Measurements from ENCODE around the gene NKG7.

The NKG7 gene

DNA sequence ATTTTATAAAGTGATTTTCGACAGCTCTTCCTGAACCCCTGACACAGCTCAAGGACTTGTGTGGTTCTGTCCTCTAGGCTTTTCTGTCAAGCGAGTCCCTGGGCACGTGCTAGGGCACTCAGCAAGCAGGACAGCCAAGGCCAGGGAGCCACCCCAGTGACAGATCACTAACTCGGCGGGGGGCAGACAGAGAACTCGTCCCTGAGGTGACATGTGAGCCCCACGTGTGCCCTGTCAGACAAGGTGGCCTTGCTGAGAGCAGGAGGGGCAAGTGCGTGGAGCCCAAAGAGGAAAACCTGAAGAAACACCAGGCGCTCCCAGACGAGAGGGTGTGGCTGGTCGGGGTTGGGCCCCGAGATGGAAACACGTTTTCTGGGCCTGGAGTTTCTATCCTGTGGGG lies 11.2 kb downstream of the NKG7 start:
- DNase-seq (ENCODE audit: low read depth), result no peak

DNA sequence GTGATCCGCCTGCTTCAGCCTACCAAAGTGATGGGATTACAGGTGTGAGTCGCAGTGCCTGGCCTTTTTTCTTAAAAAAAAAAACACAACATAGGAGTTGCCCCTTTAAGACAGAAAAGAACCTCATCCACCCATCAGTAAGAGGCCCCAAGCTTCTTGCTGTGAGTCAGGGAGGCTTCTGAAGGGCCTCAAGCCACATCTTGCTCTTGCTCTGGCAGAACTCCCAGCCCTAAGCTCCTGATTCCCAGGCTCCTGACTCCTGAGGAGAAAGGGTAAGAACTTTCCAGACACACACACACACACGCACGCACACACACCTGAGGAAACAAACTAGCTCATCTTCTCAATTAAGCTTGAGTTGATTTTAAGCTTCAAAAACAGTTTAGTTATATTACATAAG lies 13.2 kb downstream of the NKG7 start:
- DNase-seq (ENCODE audit: low read depth), result peak; percentile 81

DNA sequence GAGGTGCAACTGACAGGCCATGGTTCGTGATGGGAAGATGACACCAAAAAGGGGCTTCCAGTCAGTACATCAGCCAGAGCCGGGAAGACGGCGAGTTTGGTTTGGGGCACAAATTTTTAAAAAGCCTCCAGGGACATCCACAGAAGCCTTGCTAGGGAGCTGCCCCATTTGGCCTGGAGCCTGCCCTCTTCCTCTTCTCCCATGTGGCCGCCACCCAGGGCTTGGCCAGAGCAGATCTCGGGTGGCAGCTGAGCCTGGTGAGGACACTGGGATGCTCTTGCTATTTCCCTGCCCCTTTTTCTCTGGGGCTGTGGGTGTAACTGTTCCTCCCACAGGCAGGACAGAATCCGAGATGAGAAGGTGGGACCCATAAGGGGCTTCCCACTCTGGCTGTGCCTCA lies 14.5 kb downstream of the NKG7 start:
- DNase-seq (ENCODE audit: low read depth), result no peak

DNA sequence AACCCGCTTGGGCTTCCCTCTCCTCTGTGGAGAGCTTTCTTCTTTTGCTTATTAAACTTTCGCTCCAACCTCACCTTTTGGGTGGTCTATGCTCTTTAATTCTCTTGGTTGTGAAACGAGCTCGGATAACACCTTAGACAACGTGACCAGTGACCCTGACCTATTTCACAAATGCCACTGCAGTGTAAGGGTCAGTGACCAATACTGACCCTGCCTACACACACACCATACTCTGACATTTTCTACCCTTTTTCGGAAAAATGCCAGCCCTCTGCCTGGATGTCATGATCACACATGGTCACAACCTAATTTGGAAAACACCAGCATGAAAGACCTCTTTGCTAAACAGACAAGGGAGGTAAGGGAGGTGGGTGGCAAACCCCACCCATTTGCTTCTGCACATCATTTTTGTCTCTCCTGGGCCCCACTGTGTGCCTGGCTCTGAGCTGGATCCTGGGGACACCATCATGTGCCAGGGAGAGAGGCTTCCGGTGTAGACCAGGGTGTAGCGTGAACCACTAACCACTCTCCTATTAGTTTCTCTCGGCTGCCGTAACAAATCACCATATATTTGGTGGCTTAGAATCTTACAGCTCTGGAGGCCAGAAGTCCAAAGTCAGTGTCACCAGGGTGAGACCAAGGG lies 16.2 kb downstream of the NKG7 start:
- DNase-seq (ENCODE audit: low read depth), result no peak

DNA sequence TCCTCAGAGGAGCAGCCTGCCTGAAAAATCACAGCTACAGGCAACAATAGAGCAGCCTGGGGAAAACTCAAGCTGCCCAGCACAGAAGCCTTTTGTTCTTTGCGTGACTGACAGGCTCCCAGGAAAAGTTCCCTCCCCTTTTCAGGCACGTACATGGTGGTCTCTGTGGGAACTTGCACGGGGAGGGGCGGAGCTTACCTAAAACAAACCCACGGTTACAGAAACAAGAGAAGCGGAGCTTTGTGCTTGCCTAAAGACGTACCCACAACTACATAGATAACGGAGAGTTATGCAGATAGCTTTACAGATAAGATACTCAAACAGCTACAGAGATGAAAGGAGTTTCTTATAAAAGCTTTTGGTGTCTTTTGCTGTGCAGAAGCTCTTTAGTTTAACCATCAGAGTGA lies 17.7 kb downstream of the NKG7 start:
- no peak for DNase-seq (ENCODE audit: low read depth)

DNA sequence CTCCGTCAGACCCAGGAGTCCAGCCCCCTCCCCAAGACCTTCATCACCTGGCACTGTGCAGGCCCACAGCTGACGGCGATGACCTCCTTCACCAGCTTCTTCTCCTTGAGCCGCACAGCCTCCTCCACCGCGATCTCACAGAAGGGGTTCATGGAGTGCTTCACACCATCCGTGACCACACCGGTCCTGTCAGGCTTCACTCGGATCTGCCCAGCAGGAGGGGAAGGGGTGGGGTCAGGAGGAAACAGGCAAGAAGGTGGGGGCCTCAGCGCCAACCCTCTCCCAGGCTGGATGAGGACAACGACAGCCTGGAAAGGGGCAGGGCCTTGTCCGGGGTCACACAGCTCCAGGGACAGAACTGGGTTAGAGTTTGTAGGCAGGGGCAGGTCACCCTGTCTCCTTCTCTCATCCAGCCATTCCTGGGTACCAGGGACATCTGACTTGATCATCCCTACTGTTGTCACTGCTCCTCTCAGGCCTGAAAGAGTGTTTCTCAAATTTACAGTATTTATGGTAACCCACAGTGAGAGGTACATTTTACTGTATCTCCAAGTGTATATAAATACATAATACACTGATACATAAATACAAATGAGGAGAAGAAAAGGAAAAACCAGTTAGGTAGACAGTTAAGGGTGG lies 18.2 kb downstream of the NKG7 start:
- no peak for DNase-seq (ENCODE audit: low read depth)

DNA sequence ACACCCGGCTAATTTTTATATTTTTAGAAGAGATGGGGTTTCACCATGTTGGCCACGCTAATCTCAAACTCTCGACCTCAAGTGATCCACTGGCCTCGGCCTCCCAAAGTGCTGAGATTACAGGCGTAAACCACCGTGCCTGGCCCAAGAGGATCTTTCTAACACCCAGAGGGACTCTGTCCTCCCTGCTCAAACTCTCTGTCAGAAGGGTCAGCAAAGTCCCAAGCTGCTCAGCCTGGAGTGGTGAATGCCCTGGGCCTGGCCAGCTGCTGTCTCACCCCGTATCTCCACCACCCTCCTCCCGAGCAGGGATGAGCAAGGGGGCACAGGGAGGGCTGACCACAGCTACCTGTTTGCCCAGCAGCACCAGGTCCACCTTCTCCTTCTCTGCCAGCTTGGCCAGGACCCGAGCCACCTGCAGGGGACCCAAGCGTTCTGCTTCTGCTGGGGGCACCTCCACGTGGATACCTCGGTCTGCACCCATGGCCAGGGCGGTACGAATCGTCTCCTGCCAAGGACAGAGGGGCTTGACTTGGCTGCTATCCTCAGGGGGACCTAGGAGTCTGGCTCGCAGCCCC lies 19.6 kb downstream of the NKG7 start:
- no peak for DNase-seq (ENCODE audit: low read depth)

DNA sequence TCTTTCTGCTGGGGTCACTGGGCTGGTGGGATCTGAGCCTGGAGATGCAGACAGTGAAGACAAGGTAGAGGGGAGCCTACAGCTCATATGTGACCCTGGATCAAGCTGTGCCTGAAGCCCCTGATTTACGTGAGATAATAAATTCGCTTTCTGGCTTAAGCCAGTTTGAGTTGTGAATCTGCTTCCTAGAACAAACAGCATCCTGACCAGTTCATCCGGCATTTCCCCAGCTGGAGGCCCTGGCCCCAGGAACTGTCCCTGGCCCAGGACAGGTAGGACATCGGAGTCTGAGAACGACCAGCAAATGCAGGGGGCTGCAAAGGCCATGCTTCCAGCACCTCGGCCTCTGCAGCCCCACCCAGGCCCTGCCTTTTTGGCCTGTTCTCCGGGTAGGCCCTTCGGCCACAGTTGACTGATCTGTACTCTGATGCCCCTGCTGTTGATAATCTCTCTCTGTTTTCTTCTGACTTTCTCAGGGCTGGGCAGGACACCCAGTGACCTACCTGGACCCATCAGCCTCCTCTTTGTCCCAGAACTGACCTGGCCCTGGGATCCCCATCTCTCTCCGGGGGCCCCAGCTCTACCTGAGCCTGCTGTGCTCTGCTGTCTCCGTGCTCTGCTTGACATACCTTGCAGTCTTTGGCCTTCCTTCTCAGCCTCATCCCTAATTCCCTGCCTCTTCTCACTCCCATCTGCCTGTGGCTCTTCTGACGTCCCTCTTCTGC lies 21.0 kb downstream of the NKG7 start:
- no peak for DNase-seq (ENCODE audit: low read depth)

DNA sequence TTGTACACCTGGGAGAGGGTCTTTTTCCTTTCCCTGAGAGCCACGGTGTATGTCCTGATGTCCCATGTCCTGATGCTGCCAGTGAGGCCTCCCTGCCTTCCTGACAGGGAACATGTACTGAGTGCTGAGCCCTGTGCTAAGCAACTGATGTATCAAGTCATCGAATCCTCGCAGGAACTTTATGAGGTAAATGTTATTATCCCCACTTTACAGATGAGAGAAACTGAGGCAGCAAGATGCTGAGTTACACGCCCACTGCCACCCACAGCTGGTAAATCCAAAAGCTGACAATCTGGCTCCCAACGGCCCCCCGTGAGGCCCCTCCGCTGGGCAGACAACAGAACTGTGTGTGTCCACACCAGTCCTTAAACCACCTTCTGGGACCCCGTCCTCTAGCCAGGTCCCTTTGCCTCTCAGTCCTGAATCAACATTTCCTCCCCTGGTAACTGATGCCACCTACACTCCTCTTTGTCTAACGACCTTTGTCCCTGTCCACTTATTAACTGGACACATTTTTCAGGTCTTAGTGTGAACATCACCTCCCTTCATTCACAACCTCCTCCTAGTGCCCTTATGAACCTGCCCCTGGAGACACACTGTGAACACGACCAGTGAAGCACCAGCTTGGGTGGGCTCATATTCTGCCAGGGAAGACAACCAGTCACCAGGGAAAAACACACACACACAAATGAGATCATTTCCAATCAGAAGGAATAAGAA lies 25.1 kb downstream of the NKG7 start:
- no peak for DNase-seq (ENCODE audit: low read depth)

DNA sequence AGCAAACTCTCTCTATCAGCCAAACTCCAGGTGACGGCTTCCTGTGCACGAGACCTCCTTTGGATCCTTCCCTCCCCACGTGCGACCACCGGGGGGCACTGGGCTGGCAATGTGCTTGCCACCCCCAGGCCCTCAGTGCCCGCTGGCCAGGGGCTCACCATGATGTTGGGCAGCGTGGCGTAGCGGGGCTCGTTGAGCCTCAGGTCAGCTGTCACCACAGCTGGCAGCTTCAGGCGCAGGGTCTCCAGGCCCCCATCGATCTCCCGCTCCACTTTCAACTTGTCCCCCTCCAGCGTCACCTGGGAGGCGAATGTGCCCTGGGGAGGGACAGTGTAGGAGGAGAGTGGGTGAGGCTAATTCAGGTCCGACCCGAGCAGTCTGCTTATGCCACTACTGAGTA lies 25.7 kb downstream of the NKG7 start:
- DNase-seq (ENCODE audit: low read depth), result no peak

DNA sequence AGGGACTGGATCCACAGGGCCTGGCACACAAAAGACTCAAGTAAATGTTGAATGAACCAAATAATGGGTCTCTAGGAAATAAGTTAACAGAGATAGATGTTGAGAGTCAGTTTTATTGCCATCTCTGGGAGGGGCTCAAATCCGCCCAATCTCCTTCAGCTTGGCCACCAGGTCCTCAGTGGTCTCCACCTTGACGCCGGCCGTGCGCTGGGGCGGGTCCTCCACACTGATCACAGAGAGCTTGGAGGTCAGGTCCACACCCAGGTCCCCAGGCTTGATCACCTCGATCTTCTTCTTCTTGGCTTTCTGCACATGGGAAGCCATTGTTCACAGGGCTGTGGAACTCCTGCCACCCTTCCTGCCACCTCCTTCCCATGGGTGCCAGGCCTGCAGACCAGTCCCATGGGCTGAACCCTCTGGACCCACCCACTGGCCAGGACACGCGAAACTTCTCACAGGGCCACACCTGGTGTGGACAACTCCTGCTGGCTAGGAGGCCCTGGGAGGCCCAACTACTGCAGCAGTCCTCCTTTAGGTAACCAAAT lies 27.3 kb downstream of the NKG7 start:
- DNase-seq (ENCODE audit: low read depth), result no peak

DNA sequence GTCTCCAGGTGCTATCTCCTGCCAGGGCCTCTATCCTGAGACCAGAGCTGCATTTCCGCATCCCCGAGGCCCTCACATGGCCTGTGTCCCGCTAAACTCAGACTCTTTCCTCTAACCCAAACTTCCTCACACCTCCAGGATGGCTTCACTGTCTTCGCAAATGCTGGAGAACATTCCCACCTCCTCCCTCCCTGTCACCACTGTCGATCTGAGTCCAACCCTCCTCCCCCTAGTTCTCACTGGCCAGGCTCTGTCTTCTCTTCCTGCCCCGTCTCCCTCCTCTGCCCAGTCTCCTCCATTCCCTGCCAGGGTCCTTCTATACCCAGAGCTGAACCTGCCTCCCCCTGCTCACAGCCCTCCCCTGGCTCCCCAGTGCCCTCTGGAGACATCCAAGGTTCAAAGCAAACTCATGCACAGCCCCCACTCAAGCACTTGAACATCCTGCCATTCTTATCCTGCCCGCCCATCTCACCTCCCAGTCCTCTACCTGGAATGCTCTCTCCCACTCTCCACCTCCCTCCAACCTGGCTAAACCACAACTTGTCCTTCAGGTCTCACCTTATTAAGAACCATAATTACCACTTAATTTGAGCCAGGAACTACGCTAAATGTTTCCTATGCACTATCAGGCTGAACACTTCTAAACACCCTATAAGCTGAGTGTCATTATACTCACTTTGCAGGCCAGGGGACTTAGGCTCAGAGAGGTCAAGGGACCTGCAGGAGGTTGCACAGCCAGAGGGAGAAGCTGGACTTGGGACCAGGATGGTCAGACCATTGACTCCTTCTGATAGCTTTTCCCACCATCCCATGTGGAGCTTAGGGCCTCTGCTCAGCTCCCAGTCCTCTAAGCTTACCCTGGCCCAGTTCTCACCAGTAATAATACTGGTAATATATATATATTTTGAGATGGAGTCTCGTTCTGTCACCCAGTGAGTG lies 29.6 kb downstream of the NKG7 start:
- no peak for DNase-seq (ENCODE audit: low read depth)

DNA sequence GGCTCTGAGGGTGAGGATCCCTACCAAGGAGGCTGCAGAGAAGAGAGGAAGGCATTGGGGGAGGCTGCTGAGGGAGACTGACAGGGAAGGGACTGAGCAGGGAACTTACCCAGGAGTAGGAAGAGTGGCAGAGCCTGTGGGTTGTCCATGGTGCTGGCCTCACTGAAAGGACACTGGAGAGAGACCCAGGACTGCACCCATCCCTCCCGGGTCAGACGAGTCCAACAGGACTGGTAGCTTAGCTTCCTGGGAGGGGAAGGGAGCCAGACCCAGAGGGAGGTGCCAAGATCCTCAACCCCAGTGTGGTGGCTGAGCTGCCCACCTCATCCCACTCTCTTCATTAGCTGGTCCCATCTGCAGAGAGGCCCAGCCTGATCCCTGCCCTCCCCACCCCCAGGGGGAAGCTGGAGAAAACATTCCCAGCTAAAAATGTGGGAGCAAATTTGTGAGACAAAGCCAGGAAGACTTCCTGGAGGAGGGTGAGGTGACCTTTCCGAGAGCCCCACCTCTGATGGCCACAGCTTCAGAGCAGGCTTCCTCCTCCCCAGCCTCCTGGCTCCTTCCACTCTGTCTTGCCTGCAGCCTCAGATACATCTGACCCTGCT lies 30.4 kb downstream of the NKG7 start, which contains the start of gene VSIG10L:
Gene VSIG10L (minus strand): TSS at position 164 of the 605 bp plus-strand sequence. CDS start 15 bp downstream, at position 149.
- peak; percentile 7 for DNase-seq (ENCODE audit: low read depth)

DNA sequence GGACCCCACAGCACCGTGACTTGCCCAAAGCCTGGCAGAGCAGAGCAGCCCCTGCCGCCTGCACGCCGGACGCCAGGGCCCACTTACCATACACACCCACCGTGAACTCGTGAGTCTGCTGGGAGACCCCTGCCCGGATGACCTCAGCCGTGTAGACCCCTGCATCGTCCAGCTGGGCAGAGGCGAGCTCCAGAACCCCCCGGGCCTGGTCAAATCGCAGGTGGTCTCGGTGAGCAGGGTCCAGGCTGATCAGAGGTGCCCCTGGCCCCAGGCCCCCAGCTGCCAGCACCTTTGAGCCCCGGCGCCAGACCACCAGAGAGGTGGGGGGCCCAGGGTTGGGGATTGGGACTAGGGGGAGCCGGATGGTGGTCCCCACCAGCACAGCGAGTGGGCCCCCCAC lies 31.4 kb downstream of the NKG7 start:
- no peak for DNase-seq (ENCODE audit: low read depth)

DNA sequence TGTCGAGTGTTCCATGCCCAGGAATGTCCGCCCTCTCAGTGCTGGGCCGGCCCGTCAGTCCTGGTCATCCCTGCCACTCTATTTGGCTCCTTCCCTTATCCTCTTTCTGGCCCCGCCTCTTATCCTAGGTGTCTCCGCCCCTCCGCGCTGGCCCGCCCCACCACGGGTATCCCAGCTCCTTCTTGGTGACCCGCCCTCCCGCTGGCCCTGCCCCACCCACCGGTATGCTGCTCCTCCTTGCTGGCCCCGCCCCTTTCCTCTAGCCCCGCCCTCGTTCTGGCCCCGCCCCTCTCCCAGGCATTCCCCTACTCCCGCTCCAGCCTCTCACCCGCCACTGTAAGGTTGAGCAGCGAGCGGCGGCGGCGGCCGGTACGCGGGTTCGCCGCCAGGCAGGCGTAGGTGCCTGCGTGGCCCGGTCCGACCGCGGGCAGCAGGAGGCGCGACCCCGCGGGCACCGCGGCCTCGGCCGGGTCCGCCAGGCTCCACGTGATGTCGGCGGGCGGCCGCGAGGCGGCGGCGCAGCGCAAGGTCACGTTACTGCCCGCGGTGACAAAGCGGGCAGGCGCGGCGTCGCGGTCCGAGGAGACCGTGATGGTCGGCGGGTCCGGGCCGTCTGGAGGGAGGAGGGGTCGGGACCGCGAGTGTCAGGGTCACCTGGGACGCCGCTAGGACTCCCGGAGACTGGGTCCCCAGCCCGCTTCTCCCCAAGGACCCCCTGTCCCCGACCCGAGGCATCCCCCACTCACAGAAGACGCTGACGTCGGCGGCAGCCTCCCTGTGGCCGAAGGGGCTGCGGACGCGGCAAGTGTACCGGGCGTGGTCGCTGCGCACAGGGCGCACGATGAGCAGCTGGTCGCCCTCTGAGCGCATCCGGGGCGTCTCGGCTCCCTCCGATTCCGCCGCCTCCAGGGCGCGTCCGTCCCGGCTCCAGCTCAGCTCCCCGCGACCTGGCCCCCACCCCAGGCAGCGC lies 32.5 kb downstream of the NKG7 start:
- peak; percentile 98 for DNase-seq (ENCODE audit: low read depth)

DNA sequence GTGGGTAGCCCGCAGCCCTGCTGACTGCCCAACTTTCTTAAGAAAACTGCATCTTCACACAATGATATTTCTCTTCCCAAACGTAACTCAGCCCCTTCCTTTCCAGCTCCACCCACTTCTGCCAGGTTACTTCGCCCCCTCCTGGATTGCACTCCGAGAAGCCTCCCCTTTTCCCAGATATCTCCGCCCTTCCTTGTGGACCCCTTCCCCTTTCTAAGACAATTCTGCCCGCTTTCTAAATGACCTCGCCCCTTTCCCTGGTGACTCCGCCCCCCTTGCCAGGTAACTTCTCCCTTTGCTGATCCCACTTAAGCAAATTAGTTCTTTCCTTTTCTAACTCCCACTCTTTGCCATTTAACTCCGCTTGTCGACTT lies 33.2 kb downstream of the NKG7 start:
- DNase-seq (ENCODE audit: low read depth), result no peak

DNA sequence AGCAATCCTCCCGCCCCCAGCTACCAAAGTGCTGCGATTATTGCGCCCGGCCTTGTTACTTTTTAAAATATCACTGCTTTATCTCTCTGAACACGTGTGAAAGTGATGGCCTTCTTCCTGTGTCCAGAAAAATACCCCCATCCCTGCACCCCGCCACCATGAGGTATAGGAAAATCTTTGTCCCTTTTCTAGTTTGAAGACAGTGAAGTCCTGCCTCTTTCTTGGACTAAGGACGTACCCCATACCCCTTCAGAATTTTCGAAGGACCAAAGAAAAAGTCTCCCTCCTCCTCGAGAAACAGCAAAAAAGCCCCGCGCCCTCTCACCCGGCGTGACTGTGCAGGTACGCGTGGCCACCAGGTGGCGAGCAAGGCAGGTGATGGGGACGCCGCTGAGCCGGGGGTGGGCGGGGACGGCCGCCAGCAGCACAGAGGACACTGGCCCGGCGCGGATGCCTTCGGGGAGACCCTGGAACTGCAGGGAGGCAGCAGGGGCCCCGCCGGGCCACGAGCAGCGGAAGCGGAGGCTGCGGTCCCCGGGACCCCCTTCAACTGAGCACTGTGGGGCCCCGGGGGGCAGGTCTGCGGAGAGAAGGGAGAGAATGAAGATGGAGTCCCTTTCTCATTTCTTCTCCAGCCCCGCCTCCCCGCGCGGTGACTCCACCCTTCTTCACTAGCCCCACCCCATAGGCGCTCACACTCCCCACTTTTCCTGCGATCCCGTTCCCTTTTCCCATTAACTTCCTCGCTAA lies 33.7 kb downstream of the NKG7 start:
- DNase-seq (ENCODE audit: low read depth), result peak; percentile 80

DNA sequence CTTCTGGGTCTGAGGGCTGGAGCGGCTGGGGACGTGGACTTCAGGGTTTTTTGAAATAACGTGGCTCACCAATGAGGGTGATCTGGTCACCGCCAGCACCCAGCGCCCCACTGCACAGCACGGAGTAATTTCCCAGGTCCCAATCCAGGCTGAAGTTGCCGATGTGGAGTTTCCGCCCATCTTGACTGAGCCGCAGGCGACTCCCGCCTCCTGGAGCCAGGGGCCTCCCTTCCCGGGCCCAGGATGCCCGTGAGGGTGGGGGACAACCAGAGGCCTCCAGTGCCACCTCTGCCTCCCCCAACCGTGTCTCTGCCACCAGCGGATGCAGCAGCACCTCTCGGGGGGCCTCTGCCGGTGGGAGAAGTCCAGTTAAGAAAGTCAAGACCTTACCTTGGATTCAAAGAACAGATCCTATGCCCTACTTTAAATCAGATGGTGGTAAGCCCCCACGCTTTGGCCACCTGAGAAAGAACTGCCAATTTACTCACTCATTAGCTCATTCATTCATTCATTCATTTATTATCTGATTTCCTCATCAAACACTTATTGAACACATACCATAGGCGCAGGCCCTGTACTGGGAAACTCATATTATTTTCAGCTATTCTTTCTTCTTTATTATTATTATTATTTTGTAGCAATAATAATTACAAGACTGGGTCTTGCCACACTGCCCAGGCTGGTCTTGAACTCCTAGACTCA lies 34.4 kb downstream of the NKG7 start:
- no peak for DNase-seq (ENCODE audit: low read depth)
